Kidney (tissue), 14 donors: Measurements from ENCODE around the gene IQCF6. TPM values are rescaled to one million over a fixed set of nuclear protein-coding genes. Genes with fewer than 3 reads are reported as not detected.

Experiments used
- DNase-seq, 5 donors: peaks; one replicate each; pipeline ENCODE4 v3.0.0-alpha.2; 2013 to 2020
- FAIRE-seq: peaks from 2 replicates; lab custom pipeline; 2012; peaks lifted over from hg19 to GRCh38; lab: Jason Lieb, UNC
- H3K27ac ChIP-seq, 2 donors: one replicate each; pipeline ENCODE4 v1.7.0; 2013; ENCODE audit warnings: low read depth in 2 of 2, low read length in 2 of 2, inconsistent platforms in 1 of 2
- H3K27me3 ChIP-seq: one replicate; pipeline ENCODE4 v1.7.1; 2013; ENCODE audit warnings: low read length, inconsistent platforms; ENCODE audit not compliant: control insufficient read depth, insufficient read depth
- H3K36me3 ChIP-seq, 3 donors: one replicate each; pipeline versions ENCODE4 v1.7.0 to v1.7.1; 2013; ENCODE audit warnings: low read length in 3 of 3, control low read depth in 1 of 3, inconsistent platforms in 1 of 3; ENCODE audit not compliant: insufficient read depth in 3 of 3, control insufficient read depth in 2 of 3
- H3K4me1 ChIP-seq, 3 donors: one replicate each; pipeline versions ENCODE4 v1.7.0 to v1.7.1; 2013; ENCODE audit warnings: low read length in 3 of 3, inconsistent platforms in 1 of 3, low read depth in 1 of 3; ENCODE audit not compliant: control insufficient read depth in 2 of 3, insufficient read depth in 2 of 3
- H3K4me3 ChIP-seq, 3 donors: one replicate each; pipeline versions ENCODE4 v1.7.0 to v1.8.1; 2013; ENCODE audit warnings: low read length in 3 of 3, control low read depth in 1 of 3, inconsistent platforms in 1 of 3
- H3K9ac ChIP-seq, 3 donors: one replicate each; pipeline versions ENCODE4 v1.7.0 to v1.7.1; 2013; ENCODE audit warnings: low read length in 3 of 3, control low read depth in 1 of 3, inconsistent platforms in 1 of 3
- H3K9me3 ChIP-seq, 3 donors: one replicate each; pipeline versions ENCODE4 v1.7.0 to v1.7.1; 2013; ENCODE audit warnings: low read length in 3 of 3, control low read depth in 1 of 3, inconsistent platforms in 1 of 3; ENCODE audit not compliant: control insufficient read depth in 2 of 3, insufficient read depth in 1 of 3
- intact Hi-C: fragments of 100-400 bp; cut with DNase I; formaldehyde crosslinking; loops from one replicate; pipeline ENCODE4 v1.11.1; 2022
- polyA plus RNA-seq: library from polyadenylated mRNA; stranded (reverse); fragments of 350-450 nt; fragmentation: Illumina TruSeq; extraction: RNeasy Lipid Tissue Mini Kit (QIAGEN cat#74804); gene quantifications from one replicate; pipeline ENCODE4 v1.2.3, GENCODE V29; 2014; ENCODE audit warnings: low read depth, low replicate concordance; ENCODE audit not compliant: insufficient read depth
- total RNA-seq: library from RNA; stranded (reverse); fragmentation: NEBNext Ultra II Directional; extraction: Animal tissue kit (Norgen Biotek cat#: 25700); gene quantifications from one replicate; pipeline ENCODE4 v1.2.1, GENCODE V29; 2021
- TF ChIP-seq, protein P1 (sequence below): IDR thresholded peaks from 3 replicates; pipeline ENCODE4 v1.5.1; 2012; ENCODE audit warnings: mild to moderate bottlenecking, moderate library complexity, borderline replicate concordance; ENCODE audit not compliant: insufficient read depth; ENCODE audit errors: extremely low read depth
- donor health status: control.
- donor health status: control.
- donor health status: control.
- donor health status: control.
- donor health status: control.
- donor health status: DM: yes; HTN: yes; CAD: no.
- donor health status: Normal renal cell carcinoma (clear cell type).

Gene IQCF6
- total and polyA plus RNA-seq, 2 donors from 2014 or later = not detected

DNA sequence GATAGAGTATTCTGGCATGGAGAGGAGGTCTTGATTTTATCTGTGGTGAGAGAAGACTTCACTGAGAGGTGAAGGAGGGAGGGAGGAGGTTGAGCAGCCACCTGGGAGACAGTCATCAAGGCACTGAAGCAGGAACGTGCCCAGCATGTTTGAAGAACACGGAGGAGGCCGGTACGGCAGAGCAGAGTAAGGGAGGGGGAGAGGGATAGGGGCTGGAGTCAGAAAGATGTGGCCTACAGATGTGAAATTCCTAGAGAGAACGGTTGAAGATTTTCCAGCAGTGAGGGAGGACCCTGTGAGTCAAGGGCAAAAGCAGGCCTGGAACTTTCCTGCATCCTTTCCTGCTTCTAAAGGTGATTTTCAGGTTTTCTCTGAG lies 21.7 kb upstream of the IQCF6 start:
- no peak for DNase-seq
- Histone ChIP-seq H3K4me3 (no peak overlapping the region), H3K27me3 (no peaks in the 10 kb centered on the region), H3K4me1 (peaks cover 0 to 2% (median 0%) of the 10 kb centered on the region in 3 donors), H3K27ac (no peak overlapping the region), H3K36me3 (no peaks in the 10 kb centered on the region), H3K9ac (no peak overlapping the region), H3K9me3 (no peaks in the 10 kb centered on the region)
- no peak for FAIRE-seq
- intact Hi-C loops = no loop called here
- TF ChIP-seq, protein P1, sequence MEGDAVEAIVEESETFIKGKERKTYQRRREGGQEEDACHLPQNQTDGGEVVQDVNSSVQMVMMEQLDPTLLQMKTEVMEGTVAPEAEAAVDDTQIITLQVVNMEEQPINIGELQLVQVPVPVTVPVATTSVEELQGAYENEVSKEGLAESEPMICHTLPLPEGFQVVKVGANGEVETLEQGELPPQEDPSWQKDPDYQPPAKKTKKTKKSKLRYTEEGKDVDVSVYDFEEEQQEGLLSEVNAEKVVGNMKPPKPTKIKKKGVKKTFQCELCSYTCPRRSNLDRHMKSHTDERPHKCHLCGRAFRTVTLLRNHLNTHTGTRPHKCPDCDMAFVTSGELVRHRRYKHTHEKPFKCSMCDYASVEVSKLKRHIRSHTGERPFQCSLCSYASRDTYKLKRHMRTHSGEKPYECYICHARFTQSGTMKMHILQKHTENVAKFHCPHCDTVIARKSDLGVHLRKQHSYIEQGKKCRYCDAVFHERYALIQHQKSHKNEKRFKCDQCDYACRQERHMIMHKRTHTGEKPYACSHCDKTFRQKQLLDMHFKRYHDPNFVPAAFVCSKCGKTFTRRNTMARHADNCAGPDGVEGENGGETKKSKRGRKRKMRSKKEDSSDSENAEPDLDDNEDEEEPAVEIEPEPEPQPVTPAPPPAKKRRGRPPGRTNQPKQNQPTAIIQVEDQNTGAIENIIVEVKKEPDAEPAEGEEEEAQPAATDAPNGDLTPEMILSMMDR = no peak

DNA sequence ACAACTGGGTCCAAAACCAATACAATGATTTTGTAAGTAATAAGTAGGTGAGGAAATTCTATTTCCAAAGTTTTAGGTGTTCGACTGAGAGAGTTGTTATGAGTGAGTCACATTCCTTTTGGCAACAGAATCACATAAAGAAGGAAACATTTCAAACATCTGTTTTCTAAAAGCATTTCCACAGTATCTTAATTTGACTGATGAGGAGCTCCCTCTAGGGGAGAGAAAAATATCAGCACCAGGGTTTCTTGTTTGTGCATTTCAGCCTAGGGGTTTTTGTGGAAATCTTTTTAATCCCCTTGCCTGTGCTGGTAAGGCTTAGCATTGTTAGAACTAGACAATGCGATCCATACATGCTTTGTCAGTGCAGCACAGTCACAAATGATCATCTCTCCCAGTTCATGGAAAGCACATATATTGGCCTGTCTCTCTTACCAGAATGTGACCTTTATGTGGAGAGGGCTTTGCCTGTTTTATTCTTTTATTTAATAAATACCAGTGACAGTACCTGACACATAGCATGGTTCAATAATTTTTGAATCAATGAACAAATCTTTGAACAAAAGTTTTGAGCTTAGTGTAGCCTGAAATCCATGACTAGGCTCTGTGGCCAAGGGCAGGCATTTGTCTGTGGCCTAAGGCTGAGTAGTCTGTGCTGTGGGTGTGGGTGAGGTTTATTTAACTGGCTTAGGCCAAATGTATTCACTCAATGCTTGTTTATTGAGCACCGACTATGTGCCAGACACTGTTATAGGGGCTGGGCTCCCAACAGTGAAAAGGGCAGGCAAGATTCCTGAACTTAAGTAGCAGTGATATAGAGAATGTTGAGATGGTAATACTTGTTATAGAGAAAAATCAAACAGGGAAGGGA lies 21.1 kb upstream of the IQCF6 start:
- TF ChIP-seq, protein P1 = peak; percentile 68
- H3K27ac ChIP-seq = no peak overlapping the region
- H3K4me1 ChIP-seq = peaks cover 0 to 2% (median 0%) of the 10 kb centered on the region in 3 donors
- peak; percentile 96 for FAIRE-seq
- DNase-seq = peak in 2 of 5 donors; percentile 63 to 81
- intact Hi-C loops = no loop called here
- no peaks in the 10 kb centered on the region for H3K27me3 ChIP-seq
- H3K4me3 ChIP-seq = no peak overlapping the region
- no peaks in the 10 kb centered on the region for H3K36me3 ChIP-seq
- H3K9ac ChIP-seq = no peak overlapping the region
- no peaks in the 10 kb centered on the region for H3K9me3 ChIP-seq

DNA sequence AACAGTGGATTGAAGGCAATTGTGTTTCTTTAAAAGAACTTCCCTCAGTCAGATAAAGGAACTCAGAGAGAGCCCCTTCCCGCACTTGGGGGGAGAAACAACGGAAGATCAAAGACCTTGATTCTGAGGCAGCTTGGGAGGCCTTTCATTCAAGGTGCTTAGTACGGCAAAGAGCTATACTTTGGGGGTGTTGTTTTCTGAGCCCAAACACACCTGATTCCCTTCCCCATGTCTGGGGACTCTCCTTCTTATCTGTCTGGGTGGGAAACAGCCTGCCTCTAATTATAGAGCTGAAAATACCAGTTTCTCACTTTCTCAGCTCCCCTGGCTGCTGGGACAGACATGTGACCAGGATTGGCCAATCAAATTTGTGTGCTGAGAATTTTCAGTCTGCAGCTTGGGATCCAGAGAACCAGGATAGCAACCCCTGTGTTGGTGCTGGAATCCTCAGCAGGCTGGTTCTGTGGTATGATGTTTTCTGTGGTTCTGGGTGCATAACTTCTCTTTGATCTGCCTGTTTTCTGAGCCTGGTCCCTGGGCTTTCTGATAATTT lies 19.4 kb upstream of the IQCF6 start:
- peak in 2 of 5 donors; percentile 26 to 32 for DNase-seq

More for the DNA sequence above, 19.4 kb upstream of the IQCF6 start:
- no peak for FAIRE-seq
- no peak overlapping the region for H3K4me3 ChIP-seq
- no peaks in the 10 kb centered on the region for H3K36me3 ChIP-seq
- H3K27ac ChIP-seq = no peak overlapping the region
- H3K27me3 ChIP-seq = no peaks in the 10 kb centered on the region
- TF ChIP-seq, protein P1 = no peak
- peaks cover 0 to 2% (median 0%) of the 10 kb centered on the region in 3 donors for H3K4me1 ChIP-seq
- H3K9ac ChIP-seq = no peak overlapping the region
- intact Hi-C loops = no loop called here
- H3K9me3 ChIP-seq = no peaks in the 10 kb centered on the region
